NCI-H748 (cell line): ENCODE measurements around the gene FOXL1.
A peak's percentile ranks its signal among the peaks of the same experiment; 100 is the strongest.

Experiments
- DNase-seq: peaks from one replicate; lab custom pipeline; 2025; ENCODE audit not compliant: unreplicated experiment; lab: John Stamatoyannopoulos, UW

Gene FOXL1

GRCh38 chr16:86547286-86547685, 31.1 kb upstream of the FOXL1 start:
- no peak for DNase-seq

- no peak for DNase-seq
These were observed 29.1 kb upstream of the FOXL1 start for GRCh38 chr16:86549076-86549892.

GRCh38 chr16:86549893-86550190, 28.5 kb upstream of the FOXL1 start:
- DNase-seq: no peak

DNA sequence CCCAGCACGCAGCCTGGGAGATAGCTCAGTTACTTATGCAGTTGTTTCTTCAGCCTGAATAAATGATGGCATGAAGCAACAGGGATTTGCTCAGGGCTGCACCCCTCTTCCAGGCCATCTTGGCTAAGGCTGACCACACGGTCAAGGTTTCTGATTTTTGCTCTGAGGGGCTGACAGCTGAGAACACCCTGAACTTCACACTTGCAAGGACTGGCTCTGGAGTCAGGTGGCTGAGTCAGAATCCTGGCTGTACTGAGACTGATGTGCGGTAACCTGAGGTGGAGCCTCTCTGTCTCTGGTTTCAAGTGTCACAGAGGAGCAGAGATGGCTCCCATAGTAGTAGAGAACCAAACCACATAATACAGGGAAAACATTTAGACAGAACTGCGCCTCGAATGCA, 28.1 kb upstream of the FOXL1 start:
- DNase-seq: no peak

- DNase-seq: no peak
These were observed 25.0 kb upstream of the FOXL1 start for GRCh38 chr16:86553356-86553755.

GRCh38 chr16:86554599-86554916, 23.8 kb upstream of the FOXL1 start:
- no peak for DNase-seq

GRCh38 chr16:86554917-86555703, 23.2 kb upstream of the FOXL1 start, which contains the start of gene MTHFSD:
Gene MTHFSD, minus strand, starts transcription at chr16:86555235. Its CDS starts 51 bp downstream, at chr16:86555184.
- DNase-seq: peak; percentile 88

- DNase-seq: no peak
These were observed 22.7 kb upstream of the FOXL1 start for GRCh38 chr16:86555704-86556075.

GRCh38 chr16:86556576-86556975, 21.8 kb upstream of the FOXL1 start:
- DNase-seq: no peak

GRCh38 chr16:86557587-86557986, 20.8 kb upstream of the FOXL1 start:
- no peak for DNase-seq

DNA sequence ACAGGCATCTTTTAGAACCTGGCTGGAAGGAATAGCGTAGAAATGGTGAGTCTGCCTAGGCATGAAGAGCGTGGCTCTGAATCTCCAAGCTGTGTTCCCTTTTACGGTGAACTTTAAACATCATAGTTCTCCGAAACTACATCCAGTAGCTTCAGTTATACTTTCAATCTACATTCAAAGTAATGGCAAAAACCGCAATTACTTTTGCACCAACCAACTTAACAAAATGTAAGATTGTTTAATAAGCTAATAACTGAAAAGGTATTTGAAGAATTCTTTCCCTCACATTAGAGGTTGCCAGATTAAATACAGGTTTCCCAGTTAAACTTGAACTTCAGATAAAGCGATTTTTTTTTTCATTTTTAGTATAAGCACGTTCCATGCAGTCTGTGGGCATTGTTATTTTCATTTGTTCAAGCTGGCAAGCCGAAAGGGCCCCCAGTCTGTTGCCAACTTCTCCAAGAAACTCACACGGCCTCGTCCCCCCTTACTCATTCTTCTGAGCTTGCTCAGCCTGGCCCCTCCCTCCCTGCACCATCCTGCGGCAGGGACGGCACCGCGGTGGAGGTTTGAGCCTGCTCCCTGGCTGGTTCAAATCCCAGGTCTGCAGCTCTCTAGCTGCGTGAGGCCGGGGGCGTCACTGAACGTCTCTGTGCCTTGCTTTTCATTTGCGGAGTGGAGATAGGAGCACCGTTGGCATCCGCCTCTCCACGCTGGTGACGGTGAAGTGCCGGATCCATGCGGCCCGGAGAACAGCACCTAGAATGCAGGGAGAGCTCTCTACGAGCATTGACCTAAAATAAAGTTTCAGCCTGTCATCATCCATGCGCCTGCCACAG, 19.8 kb upstream of the FOXL1 start:
- no peak for DNase-seq

- no peak for DNase-seq
These were observed 18.5 kb upstream of the FOXL1 start for GRCh38 chr16:86559802-86560305.

- no peak for DNase-seq
These were observed 16.0 kb upstream of the FOXL1 start for GRCh38 chr16:86562356-86562755.

- peak; percentile 83 for DNase-seq
These were observed 14.6 kb upstream of the FOXL1 start for GRCh38 chr16:86563469-86564345.

DNA sequence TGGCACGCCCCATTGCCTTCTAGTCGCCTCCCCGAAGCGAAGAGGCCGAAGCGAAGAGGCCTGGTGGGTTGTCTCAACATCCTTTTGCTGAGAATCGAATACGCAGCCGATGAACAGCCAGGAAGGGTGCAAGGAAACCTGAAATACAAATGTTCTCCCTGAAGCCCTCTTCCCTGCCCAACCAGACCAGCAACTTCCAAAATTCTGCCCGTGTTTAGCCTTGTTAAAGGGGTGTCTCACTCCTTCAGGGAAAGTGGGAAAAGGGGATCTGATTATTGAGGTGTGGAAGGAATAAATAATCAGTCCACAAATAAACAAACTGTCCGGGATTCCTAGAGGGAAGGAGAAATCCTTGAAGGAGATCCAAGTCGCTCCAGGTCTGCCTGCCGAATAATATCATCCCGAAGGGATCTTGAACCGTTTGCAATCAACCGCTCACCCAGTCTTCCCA, 13.1 kb upstream of the FOXL1 start:
- no peak for DNase-seq

GRCh38 chr16:86565644-86566511, 12.5 kb upstream of the FOXL1 start:
- no peak for DNase-seq

DNA sequence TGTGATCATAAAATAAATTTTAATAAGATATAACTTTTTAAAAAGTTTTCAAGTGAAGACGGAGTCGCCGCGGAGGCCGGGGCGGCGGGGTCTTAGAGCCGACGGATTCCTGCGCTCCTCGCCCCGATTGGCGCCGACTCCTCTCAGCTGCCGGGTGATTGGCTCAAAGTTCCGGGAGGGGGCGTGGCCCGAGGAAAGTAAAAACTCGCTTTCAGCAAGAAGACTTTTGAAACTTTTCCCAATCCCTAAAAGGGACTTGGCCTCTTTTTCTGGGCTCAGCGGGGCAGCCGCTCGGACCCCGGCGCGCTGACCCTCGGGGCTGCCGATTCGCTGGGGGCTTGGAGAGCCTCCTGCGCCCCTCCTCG, 11.8 kb upstream of the FOXL1 start, which contains the start of gene FOXC2:
TSS of gene FOXC2 (plus strand) at position 229 of the 365 bp plus-strand sequence. CDS start 507 bp downstream, outside the sequence.
- no peak for DNase-seq

GRCh38 chr16:86566966-86567700, 11.2 kb upstream of the FOXL1 start:
- peak; percentile 13 for DNase-seq
